GM18498 (cell line): ENCODE results near the gene CLMN.
"Not testable (repeated sequence)": the region's sequence is repeated elsewhere in the genome, so short reads cannot be mapped to it uniquely, and the experiment has no call there.

ENCODE experiments used
- ATAC-seq: cut with Tn5 transposase; IDR thresholded peaks from one replicate; pipeline ENCODE4 v1.9.1; 2021; ENCODE audit warnings: mild to moderate bottlenecking, moderate library complexity; ENCODE audit not compliant: unreplicated experiment

CLMN gene

DNA sequence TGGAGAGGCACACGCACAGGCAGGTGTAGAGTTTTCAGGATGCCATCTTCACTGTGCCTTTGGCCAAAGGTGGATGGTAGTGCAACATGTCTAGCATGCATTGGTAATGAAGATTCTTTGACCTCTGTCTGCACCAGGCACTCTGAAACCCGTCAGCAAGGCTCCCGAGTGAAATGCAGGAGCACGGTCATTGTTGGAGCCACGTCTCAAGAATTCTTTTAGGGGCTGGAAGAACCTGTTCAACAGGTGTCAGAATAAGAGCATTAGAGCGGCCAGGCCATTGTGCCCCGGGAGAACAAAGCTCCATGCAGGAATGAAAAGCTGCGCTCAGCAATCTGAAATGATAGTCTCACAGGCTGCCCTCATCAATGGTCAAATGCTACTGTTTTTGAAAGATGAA, 122.2 kb downstream of the CLMN start:
- ATAC-seq = no peak

DNA sequence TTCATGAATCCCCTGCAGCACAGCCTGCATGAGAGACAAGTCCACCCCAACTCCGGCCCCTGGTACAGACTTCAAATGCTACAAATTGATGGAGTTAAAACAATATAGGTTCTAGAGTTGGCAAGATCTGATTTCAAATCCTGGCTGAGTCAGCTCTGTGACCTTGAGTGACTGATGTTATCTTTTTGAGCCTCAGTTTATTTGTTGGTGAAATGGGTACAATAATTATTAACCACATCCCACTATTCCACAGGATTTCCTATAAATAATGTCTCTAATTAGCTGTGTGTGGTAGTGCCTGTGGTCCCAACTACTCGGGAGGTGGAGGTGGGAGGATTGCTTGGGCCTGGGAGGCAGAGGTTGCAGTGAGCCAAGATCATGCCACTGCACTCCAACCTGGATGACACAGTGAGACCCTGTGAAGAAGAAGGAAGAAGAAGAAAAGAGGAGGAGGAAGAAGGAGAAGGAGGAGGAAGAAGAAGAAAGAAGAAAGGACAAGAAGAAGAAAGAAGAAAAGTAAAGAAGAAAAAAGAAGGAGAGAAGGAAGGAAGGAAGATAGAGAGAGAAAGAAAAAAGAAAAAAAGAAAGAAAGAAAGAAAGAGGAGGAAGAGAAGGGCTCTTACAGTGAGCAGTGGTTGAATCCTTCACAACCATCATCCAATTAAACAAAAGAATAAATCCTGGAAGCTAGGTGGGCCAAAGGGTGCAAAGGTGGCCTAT, 122.7 kb downstream of the CLMN start:
- ATAC-seq = no peak

DNA sequence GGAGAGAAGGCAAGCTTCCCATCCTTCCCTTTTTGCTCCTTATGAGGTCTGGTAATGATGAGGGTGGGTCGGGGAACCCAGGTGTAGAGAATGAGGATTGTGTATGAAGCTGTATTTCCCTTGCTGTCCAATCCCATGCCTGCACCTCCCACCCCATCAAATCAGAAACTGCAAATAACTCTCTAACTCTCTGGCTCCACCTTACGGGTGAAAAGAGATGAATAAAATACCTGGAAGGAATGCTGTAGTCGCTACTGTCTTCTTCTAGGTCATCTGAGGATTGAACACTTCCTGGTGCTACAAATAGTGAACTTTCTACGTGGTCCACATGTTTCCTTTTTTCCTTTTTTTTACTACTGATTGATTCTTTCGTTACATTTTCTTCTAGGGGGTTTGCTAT, 123.4 kb downstream of the CLMN start:
- ATAC-seq = peak; percentile 56

DNA sequence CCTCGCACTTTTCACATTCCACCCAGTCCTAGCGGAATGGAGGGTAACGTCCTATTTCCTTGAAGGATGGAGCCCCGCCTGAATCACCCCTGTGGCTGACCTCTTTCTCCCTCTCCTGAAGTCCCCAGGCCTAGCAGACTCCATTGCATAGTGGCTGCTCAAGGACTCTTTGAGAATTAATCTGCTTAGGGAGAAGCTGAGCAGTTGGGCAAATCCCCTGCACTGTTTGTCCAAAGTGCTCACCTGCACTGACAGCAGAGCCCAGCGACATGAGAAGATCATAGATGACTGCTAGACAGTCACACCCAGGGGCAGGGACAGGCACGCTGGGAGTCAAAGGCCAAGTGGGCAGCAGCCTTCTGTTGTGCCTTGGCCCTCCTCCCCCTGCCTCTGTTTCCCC, 124.7 kb downstream of the CLMN start:
- ATAC-seq = no peak

DNA sequence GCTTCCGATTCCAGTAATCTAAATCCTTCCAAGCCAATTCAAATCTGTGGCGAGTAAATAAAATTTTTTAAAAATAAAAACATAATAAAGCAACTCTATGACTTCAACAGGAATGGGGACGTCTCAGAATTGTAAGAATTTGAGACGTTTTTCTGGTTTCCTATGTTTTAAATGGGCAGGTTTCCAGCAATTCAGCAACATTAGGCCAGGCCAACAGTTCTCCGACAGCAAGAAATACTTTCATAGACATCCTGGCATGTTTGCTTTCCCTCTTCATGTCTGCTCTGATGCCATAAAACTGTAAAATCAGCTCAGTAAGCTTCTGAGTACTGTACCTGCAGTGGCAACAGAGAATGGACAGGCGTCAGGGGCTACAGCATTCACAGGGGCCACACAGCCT, 126.6 kb downstream of the CLMN start:
- ATAC-seq = no peak

DNA sequence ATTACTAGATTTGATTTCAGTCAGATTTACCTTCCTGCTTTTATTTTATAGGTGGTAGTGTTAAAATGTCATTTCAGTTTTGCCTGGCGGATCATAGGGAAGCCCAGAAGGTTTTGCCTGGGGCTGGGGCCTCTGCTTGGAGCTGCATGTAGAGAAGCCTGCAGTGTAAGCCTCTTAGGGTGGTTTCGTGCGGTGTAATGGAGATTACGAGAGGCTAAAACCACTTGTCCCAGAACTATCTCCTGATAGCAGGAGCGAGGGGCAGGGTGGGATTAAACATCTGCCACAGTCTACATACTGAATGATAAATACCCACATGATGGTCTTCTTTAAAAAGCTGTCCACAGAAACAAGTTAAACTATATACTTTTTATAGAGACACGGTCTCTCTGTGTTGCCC, 127.4 kb downstream of the CLMN start:
- no peak for ATAC-seq

DNA sequence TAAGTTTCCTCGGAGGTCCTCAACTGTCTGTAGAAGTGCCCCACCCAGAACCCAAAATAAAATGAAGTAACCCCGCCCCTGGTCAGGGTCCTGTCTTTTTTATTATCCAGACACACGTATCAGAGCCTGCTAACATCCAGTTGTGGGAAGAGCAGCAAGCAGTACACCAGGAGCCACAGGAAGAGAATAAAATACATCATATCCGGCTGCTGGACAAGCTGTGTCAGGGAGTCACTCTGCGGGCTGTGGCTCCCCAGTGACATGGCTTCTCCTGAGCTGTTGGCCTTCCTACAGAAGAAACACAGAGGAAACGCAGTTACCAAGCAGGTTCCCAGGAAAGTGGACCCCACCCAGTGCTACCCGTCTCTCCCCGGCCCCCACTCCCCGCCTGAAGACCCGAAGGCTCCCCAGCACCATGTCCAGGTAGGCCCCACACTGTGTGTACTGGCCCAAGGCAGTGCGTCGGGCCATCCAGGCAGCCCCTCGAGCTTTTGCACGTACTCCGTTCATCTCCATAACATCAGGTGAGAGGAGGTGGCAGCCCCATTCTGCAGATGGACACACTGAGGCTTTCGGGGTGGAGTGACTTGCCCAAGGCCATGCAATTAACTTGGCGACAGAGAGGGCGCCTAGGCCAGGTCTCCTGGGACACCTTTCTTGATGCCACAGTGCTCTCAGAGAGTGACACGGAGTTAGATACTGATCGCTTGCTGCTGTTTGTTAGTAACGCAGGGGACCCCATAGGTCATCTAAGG, 128.1 kb downstream of the CLMN start:
- no peak for ATAC-seq

DNA sequence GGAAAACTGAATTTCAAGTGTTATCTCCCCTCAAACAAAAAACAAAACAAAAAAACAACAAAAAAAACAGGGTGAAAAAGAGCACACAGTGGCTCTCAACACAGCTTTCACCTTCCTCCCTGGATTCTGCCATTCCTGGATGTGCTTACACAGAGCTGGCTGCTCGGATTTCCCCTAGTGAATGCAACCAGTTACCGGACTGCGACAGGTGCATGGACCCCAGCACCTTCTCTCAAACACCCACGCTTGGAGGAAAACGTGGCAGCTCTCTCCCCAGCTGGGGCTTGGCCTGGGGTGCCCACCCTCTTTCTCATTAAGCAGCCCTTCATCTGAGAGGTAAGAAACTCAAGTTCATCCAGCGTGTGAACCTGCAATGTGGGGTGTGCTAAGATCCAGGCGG, 128.9 kb downstream of the CLMN start:
- ATAC-seq = no peak

DNA sequence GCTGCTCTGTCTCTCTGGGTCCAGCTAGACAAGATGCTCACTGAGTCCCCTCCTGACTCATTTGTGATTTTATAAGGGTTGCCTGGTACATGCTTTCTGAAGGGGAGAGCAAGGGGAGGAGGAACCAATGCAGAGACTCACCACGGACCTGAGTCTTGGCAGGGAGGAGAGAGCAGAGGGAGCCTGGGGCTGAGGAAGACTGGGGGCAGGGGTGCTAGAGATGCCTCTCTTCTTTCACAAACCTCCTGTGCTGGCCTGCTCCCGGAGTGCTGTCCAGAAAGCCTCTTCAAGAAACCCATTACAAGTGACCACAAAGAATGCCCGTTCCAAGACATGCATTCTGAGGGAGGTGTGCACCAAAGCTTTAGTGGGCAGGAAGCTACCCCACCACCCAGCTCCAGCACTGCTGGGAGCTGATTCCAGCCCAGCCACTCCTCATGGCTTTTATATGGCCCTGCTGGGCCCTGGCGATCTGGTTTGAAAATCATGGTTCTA, 129.3 kb downstream of the CLMN start:
- ATAC-seq = no peak

DNA sequence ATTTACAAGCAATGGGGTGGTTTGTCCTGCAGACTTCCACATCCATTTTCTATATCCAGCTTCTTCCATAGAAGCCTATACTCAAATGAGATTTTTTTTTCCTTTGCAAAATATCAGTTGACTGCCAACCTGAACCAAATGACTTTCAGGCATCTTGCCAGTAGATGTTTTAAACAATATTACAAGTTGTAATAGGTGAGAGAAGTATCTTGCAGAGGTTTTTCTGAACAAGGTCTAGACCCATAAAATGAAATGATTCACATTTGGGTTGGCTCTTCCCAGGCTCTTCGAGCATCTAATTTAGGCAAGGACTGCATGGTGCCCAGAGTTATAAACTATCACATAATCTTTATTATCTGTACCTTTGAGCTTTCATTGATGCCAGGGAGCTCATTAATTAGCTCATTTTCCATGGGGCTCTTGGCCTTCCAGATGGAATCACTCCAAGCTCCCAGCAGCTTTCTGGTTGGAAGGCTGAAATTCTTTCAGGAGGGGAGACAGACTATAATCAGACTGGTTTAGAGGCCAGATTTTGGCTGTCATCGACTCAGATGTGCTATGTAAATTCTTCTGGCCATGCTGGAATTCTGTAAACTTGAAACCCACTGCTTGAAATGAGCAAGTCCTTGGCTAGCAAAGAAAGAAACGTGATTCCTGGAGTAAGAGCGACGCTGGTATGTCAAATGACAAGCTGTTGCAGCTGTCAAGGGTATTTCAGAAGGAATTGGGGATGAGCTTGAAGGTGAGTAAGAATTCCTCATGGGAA, 130.2 kb downstream of the CLMN start:
- ATAC-seq = no peak

DNA sequence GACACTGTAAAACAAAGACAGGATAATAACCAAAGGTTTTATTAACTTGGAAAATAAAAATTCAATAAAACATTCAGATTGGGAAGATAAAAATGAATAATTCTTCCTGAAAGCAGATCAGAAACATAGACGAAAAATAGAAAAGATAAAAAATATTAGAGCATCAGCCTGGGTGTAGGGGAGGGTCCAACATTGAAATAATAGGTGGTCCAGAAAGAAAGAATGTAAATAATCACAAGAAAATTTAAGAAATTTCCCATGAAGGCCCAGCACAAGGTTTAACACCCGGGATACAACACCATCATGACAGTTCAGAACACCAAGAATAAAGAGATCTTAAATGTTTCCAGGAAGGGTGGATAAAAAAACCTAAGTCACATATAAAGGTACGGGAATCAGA, 131.3 kb downstream of the CLMN start:
- no peak for ATAC-seq

DNA sequence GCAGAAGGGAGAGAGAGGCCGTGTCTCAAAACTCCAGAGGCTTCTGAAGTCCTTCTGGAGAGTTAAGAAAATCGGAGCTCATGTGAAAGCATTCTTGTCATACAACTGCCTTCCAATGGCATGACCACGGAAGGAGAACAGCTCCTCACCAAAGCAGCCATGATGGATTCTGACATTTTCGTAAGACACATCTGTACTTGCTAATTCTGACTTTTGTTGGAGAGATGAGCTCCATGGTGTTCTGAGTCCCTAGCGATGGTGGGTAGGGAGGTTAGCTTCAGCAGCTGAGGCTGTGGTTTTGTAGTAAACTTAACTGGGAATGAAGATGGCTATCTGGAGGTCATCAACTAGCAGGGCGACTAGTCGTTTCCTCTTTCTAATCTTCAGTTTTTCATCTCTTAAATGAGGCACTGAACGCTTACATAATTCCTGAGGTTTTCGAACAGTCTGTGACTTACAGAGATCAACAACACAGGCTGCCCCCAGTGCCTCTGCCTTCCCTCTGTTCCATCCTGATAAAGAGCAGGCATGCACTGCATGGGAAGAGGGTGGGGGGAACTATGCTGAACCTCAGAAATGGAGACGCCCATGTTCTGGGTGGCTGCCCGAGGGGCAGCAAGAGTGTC, 133.8 kb downstream of the CLMN start:
- ATAC-seq = no peak

DNA sequence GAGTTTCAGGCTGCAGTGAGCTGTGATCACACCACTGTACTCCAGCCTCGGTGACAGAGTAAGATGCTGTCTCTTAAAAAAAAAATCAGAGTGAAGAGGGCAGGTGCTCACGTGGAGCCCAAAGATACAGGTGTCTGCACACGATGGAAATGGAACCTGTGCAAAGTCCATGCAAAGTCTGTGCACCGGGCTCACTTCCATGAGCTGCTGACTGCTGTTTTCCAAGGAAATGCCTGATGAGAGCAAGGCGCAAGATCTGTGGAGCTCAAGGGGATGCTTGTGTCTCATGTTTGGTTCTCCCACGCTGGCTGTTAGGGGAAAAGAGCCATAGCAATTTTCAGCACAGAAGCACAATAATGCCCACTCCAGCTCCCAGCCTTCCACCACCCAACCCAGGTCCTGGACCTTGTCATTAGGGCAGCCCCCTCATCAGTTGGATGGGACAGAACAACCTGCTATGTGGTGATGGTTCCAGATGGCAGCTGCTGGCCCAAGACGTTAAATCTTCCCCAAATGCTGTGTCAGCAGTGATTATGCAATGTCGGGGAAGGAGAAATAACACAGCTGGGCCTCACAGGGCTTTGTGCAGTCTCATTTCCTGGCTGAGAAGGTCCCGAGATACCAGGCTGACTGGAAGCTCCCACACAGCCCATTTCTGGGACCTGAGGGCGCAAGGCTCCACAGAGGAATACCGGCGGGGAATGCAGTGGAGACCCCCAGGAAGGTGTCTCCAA, 134.5 kb downstream of the CLMN start:
- no peak for ATAC-seq

DNA sequence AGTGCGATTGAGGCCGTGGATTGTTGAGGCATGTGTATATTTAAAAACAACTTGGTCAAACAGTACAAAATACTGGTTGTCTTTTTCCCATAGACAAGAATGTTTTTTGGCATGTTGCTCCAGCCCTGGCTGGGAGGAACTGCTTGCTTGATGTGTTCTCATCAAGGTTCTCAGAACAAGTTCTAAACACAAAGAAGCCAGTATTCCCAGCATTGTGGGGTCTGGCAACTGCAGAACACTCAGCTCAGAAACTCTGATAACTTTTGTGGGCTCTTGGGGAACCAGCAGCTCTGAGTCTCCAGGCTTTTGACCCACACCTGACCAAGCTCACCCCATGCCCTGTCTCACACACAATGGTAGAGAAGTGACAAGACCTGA, 135.3 kb downstream of the CLMN start:
- ATAC-seq = no peak

DNA sequence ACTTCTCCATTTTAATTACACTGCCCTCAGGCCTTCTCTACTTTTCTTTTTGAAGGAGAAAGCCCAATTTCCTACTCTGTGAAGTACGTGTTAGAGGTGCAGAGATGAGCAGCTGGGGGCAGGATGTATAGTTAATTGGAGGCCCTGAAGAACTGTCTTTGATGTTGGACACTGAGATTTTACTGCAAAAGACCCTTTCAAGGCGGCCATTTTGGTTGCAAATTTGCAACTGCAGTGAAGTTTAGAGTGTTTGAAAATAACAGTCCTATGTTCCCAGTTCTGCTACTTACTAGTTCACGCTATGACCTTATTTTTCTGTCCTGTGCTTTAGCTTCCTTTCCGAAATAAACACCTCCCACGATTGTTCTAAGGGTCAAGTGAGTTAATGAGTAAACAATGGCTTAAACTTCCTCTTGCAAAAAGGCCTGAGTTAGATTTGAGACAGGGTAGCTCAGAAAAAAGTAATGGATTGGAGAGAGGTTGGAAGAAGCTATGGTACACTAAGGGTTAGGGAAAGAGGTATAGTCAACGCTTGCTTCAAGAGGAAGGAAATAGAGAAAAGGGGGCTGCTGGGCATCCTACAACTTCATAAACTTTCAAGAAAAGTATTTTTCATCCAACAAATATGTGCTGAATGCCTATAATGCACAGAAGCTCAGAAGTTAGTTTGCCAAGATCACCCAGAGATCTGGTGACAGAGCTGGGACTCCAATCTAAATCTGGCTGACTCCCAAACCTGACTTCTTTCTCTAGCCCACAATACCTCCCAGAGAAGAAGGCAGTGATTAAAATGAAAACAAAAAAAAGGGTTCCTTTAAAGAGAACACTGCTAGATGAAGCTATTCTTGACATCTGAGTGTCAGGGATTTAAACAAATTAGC, 135.9 kb downstream of the CLMN start:
- peak; percentile 66 for ATAC-seq

DNA sequence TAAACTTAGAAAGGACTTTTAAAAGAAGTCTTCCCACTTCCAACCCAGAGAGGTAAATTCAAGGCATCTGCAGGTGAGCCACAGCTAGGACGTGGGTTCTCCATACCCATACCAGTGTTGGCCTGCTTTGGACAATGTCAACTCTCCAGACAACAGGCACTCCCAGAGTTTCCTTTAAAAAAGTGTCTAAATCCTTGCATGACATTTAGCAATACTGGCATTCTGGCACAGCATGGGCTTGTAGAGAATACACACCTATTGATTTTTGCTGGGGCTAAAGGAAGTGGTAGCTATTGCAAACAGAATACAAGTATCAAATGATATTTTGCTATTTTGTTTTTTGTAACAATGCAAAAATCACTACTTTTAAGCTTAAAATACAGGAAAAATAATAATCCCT, 136.6 kb downstream of the CLMN start:
- ATAC-seq = no peak

DNA sequence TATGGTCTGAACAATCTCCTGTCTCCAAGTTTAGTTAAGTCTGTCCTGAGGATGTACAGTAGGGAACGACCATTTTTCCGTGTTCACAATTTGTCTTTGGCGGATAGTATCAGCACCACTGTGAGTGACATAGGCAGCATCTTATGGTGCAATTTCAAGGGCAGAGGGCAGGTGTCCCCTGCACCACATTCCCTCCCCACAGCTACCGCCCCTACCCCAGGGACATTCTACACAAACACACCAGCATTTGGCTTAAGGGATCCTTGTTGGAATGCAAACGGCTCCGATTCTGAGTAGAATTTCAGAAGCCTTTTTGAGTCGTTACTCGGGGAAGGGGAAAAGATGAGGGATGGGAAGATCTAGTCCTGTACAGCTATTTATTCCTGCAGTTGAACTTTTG, 137.3 kb downstream of the CLMN start:
- no peak for ATAC-seq

DNA sequence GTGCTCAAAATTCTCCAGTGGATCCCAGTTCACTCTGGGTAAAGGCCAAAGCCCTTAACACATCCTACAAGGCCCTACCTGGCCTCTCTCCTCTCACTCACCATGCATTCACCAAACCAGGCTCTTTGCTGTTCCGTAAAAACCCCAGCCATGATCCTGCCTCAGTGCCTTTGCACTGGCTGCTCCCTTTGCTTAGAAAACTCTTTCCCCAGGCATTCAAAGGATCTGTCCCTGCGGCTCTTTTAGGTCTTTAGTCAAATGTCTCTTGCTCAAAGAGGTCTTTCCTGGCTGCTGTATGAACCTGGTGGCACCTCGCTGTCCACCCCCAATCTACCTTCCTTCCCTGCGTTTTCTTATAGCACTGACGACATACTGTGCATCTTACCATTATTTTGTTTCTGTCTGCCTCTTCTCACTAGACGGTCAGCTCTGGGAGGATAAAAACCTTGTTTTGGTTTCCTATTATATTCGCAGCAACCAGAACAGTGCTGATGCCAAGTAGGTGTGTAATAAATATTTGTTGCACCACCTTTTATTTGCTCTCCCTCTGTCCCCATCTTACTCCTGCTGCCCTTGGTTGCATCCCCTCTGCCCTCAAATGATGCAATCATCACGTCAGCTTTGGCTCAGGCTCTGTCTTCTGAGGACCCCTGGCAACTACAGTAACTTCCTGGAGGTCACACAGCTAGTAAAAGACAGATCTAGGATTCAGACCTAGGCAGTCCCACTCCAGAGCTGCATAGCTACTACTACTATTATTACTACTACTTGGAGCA, 138.6 kb downstream of the CLMN start:
- no peak for ATAC-seq

DNA sequence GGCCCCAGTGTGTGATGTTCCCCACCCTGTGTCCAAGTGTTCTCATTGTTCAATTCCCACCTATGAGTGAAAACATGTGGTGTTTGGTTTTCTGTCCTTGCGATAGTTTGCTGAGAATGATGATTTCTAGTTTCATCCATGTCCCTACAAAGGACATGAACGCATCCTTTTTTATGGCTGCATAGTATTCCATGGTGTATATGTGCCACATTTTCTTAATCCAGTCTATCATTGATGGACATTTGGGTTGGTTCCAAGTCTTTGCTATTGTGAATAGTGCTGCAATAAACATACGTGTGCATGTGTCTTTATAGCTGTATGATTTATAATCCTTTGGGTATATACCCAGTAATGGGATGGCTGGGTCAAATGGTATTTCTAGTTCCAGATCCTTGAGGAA, 144.0 kb downstream of the CLMN start:
- ATAC-seq = not testable (repeated sequence)
